T-helper 9 cell (primary cell): ENCODE measurements around the gene POLR1C.
"Not testable (repeated sequence)": the region's sequence is repeated elsewhere in the genome, so short reads cannot be mapped to it uniquely, and the experiment has no call there.

Experiments used
- DNase-seq: peaks from one replicate; pipeline ENCODE4 v3.0.0-alpha.2; 2020

POLR1C gene

GRCh38 chr6:43510827-43511163 lies 6.1 kb upstream of the POLR1C start:
- DNase-seq = no peak

GRCh38 chr6:43511824-43512415 lies 5.0 kb upstream of the POLR1C start:
- no peak for DNase-seq

GRCh38 chr6:43515808-43516207 lies 1.1 kb upstream of the POLR1C start:
- DNase-seq = no peak

- no peak for DNase-seq
Observed at GRCh38 chr6:43516367-43516696, 557 bp upstream of the POLR1C start.

- no peak for DNase-seq
Observed at GRCh38 chr6:43517505-43518357, 842 bp downstream of the POLR1C start.

- no peak for DNase-seq
Observed at GRCh38 chr6:43520097-43520496, 3.2 kb downstream of the POLR1C start.

GRCh38 chr6:43521836-43522235 lies 4.9 kb downstream of the POLR1C start:
- no peak for DNase-seq

- no peak for DNase-seq
Observed at GRCh38 chr6:43522547-43523261, 5.8 kb downstream of the POLR1C start.

- no peak for DNase-seq
Observed at GRCh38 chr6:43523284-43523683, 6.4 kb downstream of the POLR1C start.

GRCh38 chr6:43524483-43524961 lies 7.6 kb downstream of the POLR1C start:
- no peak for DNase-seq

- no peak for DNase-seq
Observed at GRCh38 chr6:43532201-43532600, 15.3 kb downstream of the POLR1C start.

GRCh38 chr6:43538986-43539385 lies 22.1 kb downstream of the POLR1C start:
- not testable (repeated sequence) for DNase-seq

GRCh38 chr6:43539409-43539808 lies 22.5 kb downstream of the POLR1C start:
- DNase-seq = not testable (repeated sequence)

- no peak for DNase-seq
Observed at GRCh38 chr6:43540507-43540906, 23.6 kb downstream of the POLR1C start.

- no peak for DNase-seq
Observed at GRCh38 chr6:43541774-43542471, 25.0 kb downstream of the POLR1C start.

GRCh38 chr6:43544461-43544860 lies 27.6 kb downstream of the POLR1C start:
- no peak for DNase-seq

GRCh38 chr6:43547222-43547621 lies 30.3 kb downstream of the POLR1C start:
- DNase-seq = no peak

GRCh38 chr6:43557620-43558019 lies 40.7 kb downstream of the POLR1C start:
- DNase-seq = not testable (repeated sequence)

- no peak for DNase-seq
Observed at GRCh38 chr6:43559328-43559727, 42.4 kb downstream of the POLR1C start.

GRCh38 chr6:43570876-43571441 lies 54.1 kb downstream of the POLR1C start:
- DNase-seq = no peak
